Muscle layer of colon (tissue), 2 donors: ENCODE measurements around the gene APPBP2.
"Not testable (repeated sequence)": the region's sequence is repeated elsewhere in the genome, so short reads cannot be mapped to it uniquely, and the experiment has no call there.

Experiments used
- H3K27ac ChIP-seq: one replicate; pipeline ENCODE4 v1.7.0; 2013; ENCODE audit warnings: low read depth, mild to moderate bottlenecking, low read length, moderate library complexity
- H3K27me3 ChIP-seq, 2 donors: one replicate each; pipeline ENCODE4 v1.7.0; 2013; ENCODE audit warnings: low read length in 2 of 2, mild to moderate bottlenecking in 2 of 2; ENCODE audit not compliant: insufficient read depth in 2 of 2, control insufficient read depth in 1 of 2
- H3K36me3 ChIP-seq: one replicate; pipeline ENCODE4 v1.7.0; 2013; ENCODE audit warnings: mild to moderate bottlenecking, low read length; ENCODE audit not compliant: insufficient read depth
- H3K4me1 ChIP-seq: one replicate; pipeline ENCODE4 v1.7.0; 2013; ENCODE audit warnings: mild to moderate bottlenecking, low read length; ENCODE audit not compliant: insufficient read depth
- H3K4me3 ChIP-seq, 2 donors: one replicate each; pipeline ENCODE4 v1.7.0; 2013; ENCODE audit warnings: low read length in 2 of 2, low read depth in 1 of 2, mild to moderate bottlenecking in 1 of 2, moderate library complexity in 1 of 2
- H3K9ac ChIP-seq: one replicate; pipeline ENCODE4 v1.7.0; 2013; ENCODE audit warnings: low read length
- H3K9me3 ChIP-seq: one replicate; pipeline ENCODE4 v1.7.0; 2013; ENCODE audit warnings: mild to moderate bottlenecking, low read length
- donor health status: abdominal sarcoma.
- donor health status: Adenocarcinoma of cecum.

APPBP2 gene

GRCh38 chr17:60490594-60490993, 35.4 kb downstream of the APPBP2 start:
- H3K27ac ChIP-seq, H3K27me3 ChIP-seq, H3K4me3 ChIP-seq, H3K9ac ChIP-seq, H3K4me1 ChIP-seq, H3K9me3 ChIP-seq: not testable (repeated sequence)
- peaks cover 28% of the 10 kb centered on the region for H3K36me3 ChIP-seq

- no peak overlapping the region for H3K27ac ChIP-seq
- H3K4me1 ChIP-seq = no peaks in the 10 kb centered on the region
- H3K9me3 ChIP-seq = no peaks in the 10 kb centered on the region
- no peaks in the 10 kb centered on the region for H3K27me3 ChIP-seq
- no peaks in the 10 kb centered on the region for H3K36me3 ChIP-seq
- H3K4me3 ChIP-seq = no peak overlapping the region
- no peak overlapping the region for H3K9ac ChIP-seq
Measured at GRCh38 chr17:60481604-60482003, 44.4 kb downstream of the APPBP2 start.

GRCh38 chr17:60473788-60474187, 52.3 kb downstream of the APPBP2 start:
- H3K9ac ChIP-seq = no peak overlapping the region
- no peaks in the 10 kb centered on the region for H3K9me3 ChIP-seq
- H3K4me1 ChIP-seq = peaks cover 13% of the 10 kb centered on the region
- H3K36me3 ChIP-seq = no peaks in the 10 kb centered on the region
- H3K4me3 ChIP-seq = no peak overlapping the region
- no peak overlapping the region for H3K27ac ChIP-seq
- H3K27me3 ChIP-seq = no peaks in the 10 kb centered on the region

- H3K9ac ChIP-seq = no peak overlapping the region
- H3K36me3 ChIP-seq = no peaks in the 10 kb centered on the region
- no peak overlapping the region for H3K27ac ChIP-seq
- H3K27me3 ChIP-seq = no peaks in the 10 kb centered on the region
- H3K4me3 ChIP-seq = no peak overlapping the region
- H3K4me1 ChIP-seq = peaks cover 22% of the 10 kb centered on the region
- H3K9me3 ChIP-seq = no peaks in the 10 kb centered on the region
Measured at GRCh38 chr17:60472449-60472848, 53.6 kb downstream of the APPBP2 start.

- Histone ChIP-seq H3K9me3 (no peaks in the 10 kb centered on the region), H3K36me3 (no peaks in the 10 kb centered on the region), H3K27ac (no peak overlapping the region), H3K4me1 (peaks cover 22% of the 10 kb centered on the region), H3K4me3 (no peak overlapping the region), H3K9ac (no peak overlapping the region), H3K27me3 (no peaks in the 10 kb centered on the region)
Measured at GRCh38 chr17:60471451-60471850, 54.6 kb downstream of the APPBP2 start.

GRCh38 chr17:60468371-60468770, 57.7 kb downstream of the APPBP2 start:
- no peak overlapping the region for H3K9ac ChIP-seq
- peaks cover 19% of the 10 kb centered on the region for H3K36me3 ChIP-seq
- no peaks in the 10 kb centered on the region for H3K27me3 ChIP-seq
- no peak overlapping the region for H3K4me3 ChIP-seq
- H3K27ac ChIP-seq = no peak overlapping the region
- no peaks in the 10 kb centered on the region for H3K9me3 ChIP-seq
- H3K4me1 ChIP-seq = peaks cover 22% of the 10 kb centered on the region

- Histone ChIP-seq H3K27me3 (no peaks in the 10 kb centered on the region), H3K4me3 (no peak overlapping the region), H3K9ac (no peak overlapping the region), H3K36me3 (peaks cover 36% of the 10 kb centered on the region), H3K9me3 (no peaks in the 10 kb centered on the region), H3K4me1 (peaks cover 11% of the 10 kb centered on the region), H3K27ac (no peak overlapping the region)
Measured at GRCh38 chr17:60464343-60464742, 61.7 kb downstream of the APPBP2 start.

- H3K36me3 ChIP-seq = peaks cover 37% of the 10 kb centered on the region
Measured at GRCh38 chr17:60463157-60463835, 62.7 kb downstream of the APPBP2 start.

GRCh38 chr17:60461584-60461983, 64.5 kb downstream of the APPBP2 start:
- Histone ChIP-seq H3K4me3 (no peak overlapping the region), H3K27me3 (no peaks in the 10 kb centered on the region), H3K9ac (no peak overlapping the region), H3K27ac (no peak overlapping the region), H3K9me3 (no peaks in the 10 kb centered on the region), H3K36me3 (peaks cover 53% of the 10 kb centered on the region), H3K4me1 (no peaks in the 10 kb centered on the region)

More at GRCh38 chr17:60463157-60463835, 62.7 kb downstream of the APPBP2 start:
- Histone ChIP-seq H3K27ac (no peak overlapping the region), H3K27me3 (no peaks in the 10 kb centered on the region), H3K4me1 (peaks cover 5% of the 10 kb centered on the region), H3K9ac (no peak overlapping the region), H3K4me3 (no peak overlapping the region), H3K9me3 (no peaks in the 10 kb centered on the region)

GRCh38 chr17:60457148-60457547, 68.9 kb downstream of the APPBP2 start:
- H3K36me3 ChIP-seq = peaks cover 55% of the 10 kb centered on the region
- no peak overlapping the region for H3K27ac ChIP-seq
- no peaks in the 10 kb centered on the region for H3K4me1 ChIP-seq
- H3K27me3 ChIP-seq = no peaks in the 10 kb centered on the region
- H3K9me3 ChIP-seq = no peaks in the 10 kb centered on the region
- H3K4me3 ChIP-seq = no peak overlapping the region
- no peak overlapping the region for H3K9ac ChIP-seq

- no peaks in the 10 kb centered on the region for H3K4me1 ChIP-seq
- no peaks in the 10 kb centered on the region for H3K27me3 ChIP-seq
- H3K9ac ChIP-seq = no peak overlapping the region
- peaks cover 59% of the 10 kb centered on the region for H3K36me3 ChIP-seq
- no peak overlapping the region for H3K27ac ChIP-seq
- H3K4me3 ChIP-seq = no peak overlapping the region
- no peaks in the 10 kb centered on the region for H3K9me3 ChIP-seq
Measured at GRCh38 chr17:60455378-60455777, 70.7 kb downstream of the APPBP2 start.

- no peak overlapping the region for H3K27ac ChIP-seq
- H3K9ac ChIP-seq = no peak overlapping the region
- no peak overlapping the region for H3K4me3 ChIP-seq
- no peaks in the 10 kb centered on the region for H3K4me1 ChIP-seq
- H3K27me3 ChIP-seq = no peaks in the 10 kb centered on the region
- peaks cover 57% of the 10 kb centered on the region for H3K36me3 ChIP-seq
- H3K9me3 ChIP-seq = no peaks in the 10 kb centered on the region
Measured at GRCh38 chr17:60451965-60452364, 74.1 kb downstream of the APPBP2 start.
